ENCODE data around the gene ENAH.

GRCh38 chr1:225514671-225515081, 138.2 kb downstream of the ENAH start:
- TF ChIP-seq RAD21 (IDR thresholded peaks at IDR 0.05; ENCODE audit: low read length) = no peak
- no peak for TF ChIP-seq RFX5 (IDR thresholded peaks at IDR 0.05; ENCODE audit: low read length)
- no peak for TF ChIP-seq CTCF (IDR thresholded peaks at IDR 0.05)
- TF ChIP-seq EP300 (IDR thresholded peaks at IDR 0.05; ENCODE audit: borderline replicate concordance in 1 of 2, low read depth in 1 of 2, low read length in 1 of 2) = no peak
- no peak for TF ChIP-seq REST (IDR thresholded peaks at IDR 0.05; ENCODE audit: low read depth, low read length)
- no peak for TF ChIP-seq RCOR1 (IDR thresholded peaks at IDR 0.05; ENCODE audit: low read length)
- TF ChIP-seq EZH2phosphoT487 (IDR thresholded peaks at IDR 0.05; ENCODE audit: borderline replicate concordance, low read depth) = no peak
- TF ChIP-seq YY1 (IDR thresholded peaks at IDR 0.05; ENCODE audit: low read depth) = no peak
- no peak for TF ChIP-seq POLR2AphosphoS5 (IDR thresholded peaks at IDR 0.05; ENCODE audit: low read depth, low read length)
- TF ChIP-seq MXI1 (IDR thresholded peaks at IDR 0.05; ENCODE audit: low read depth, low read length) = no peak
- TF ChIP-seq TCF12 (IDR thresholded peaks at IDR 0.05) = no peak
